GM21390 (cell line): ENCODE data around the gene ISCU.
"Not testable (repeated sequence)": the region's sequence is repeated elsewhere in the genome, so short reads cannot be mapped to it uniquely, and the experiment has no call there.

Source experiments
- ATAC-seq: cut with Tn5 transposase; IDR thresholded peaks from one replicate; pipeline ENCODE4 v1.9.1; 2021; ENCODE audit not compliant: unreplicated experiment

Gene ISCU

DNA sequence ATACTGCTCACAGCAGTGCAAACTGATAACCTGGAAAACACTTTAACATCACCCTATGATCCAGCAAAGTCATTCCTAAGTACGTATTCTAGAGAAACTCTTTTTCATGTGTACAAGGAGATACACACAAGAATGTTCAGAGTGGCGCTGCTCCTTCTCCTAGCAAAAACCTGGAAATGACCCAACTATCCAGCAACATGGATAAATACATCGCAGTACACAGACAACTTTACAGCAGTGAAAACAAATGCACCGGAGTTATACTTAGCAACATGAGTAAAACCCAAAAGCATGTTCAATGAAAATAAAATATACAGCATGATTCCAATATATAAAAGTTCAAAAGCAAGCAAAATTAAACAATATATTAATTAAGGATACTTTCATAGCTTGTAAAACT lies 20.1 kb upstream of the ISCU start:
- no peak for ATAC-seq

DNA sequence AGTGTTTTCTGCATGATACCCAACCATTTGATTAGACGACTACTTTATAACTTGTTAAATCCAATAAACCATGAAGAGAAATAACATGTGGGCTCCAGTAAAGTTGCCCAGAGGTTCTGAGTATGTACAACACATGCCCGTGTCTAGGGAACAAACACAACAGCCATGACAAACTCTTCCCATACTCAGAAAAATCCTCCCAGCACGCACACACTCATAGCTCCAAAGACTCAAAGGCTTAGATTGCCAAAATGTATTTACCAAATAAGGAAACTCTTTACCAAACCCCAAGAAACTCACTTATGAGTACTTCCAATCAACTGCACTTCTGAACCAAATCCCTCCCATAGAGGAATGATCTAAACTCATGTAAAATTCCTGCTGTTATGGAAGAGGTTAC lies 18.7 kb upstream of the ISCU start:
- ATAC-seq = no peak

DNA sequence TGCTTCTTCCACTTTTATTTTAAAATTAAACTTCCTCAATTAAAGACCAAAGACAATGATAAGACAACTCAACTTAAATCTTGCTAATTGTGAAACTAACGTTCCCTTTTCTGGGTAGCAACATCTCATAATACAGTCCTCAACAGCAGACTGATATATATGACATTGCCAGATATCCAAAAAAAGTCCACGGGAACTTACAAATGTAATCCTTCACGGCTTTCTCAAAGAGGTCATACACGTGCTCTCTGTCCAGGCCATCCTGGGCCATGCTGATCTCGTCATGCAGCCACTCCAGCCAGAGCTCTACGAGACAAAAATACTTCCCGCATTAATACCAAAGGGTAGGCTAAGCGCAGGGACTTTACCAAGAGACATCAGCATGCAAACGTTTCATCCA lies 14.7 kb upstream of the ISCU start:
- ATAC-seq = no peak

DNA sequence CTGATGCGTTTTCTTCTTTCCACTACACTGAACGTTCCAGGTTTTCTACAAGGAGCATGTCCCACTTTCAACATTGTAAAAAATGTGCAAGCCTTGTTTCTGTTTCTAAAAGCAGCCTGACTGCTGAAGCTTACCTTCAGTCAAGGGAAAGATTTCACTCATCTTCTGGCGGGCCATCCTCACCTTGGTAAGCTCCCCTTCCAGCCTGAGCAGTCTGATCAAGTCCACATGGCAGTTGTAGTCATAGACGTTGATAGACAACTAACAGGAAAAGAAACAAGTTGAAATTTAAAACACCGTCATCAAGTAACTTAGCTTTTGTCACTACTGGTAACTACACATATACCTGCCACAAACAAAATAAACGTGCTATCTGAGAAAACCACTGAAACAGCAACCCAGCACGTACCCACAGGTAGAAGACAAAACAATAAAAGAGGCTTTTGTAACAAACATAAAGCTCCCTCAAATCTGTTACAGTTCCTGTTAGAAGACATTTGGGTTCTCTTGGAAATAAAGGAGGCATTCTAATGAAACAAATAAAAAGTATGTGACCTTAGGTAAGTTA lies 13.4 kb upstream of the ISCU start:
- no peak for ATAC-seq

DNA sequence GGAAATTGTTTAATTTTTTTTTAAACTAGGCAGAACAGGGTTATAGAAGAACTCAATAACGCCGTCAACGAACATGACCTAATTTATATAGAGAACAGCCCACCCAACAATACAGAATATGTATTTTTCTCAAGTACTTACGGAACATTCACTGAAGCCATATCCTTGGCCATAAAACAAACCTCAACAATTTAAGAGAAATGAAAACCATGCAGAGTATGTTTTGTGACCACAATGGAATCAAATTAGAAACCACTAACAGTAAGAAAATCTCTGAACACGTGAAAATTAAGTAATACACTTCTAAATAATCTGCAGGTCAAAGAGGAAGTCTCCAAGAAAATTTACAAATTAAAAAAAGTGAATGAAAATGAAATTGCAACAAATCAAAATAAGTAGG lies 10.9 kb upstream of the ISCU start:
- no peak for ATAC-seq

DNA sequence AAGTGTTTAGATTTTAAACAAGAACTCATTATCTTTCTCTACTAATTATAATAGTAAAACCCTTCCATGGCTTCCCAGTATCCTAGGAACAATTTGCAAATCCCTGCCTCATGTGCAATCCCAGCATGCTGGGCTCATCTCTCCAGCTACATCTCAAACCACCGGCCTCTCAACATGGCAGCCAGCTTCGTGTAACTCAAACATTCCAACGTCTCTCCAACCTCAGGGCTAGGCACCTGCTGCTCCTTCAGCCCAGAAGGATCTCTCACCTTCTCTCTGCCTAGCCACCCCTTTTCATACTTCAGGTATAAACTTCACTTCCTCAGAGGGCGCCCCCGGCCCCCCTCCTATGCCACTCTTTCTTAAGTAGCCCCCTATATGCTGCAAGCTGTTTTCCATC lies 8.6 kb upstream of the ISCU start:
- ATAC-seq = no peak

DNA sequence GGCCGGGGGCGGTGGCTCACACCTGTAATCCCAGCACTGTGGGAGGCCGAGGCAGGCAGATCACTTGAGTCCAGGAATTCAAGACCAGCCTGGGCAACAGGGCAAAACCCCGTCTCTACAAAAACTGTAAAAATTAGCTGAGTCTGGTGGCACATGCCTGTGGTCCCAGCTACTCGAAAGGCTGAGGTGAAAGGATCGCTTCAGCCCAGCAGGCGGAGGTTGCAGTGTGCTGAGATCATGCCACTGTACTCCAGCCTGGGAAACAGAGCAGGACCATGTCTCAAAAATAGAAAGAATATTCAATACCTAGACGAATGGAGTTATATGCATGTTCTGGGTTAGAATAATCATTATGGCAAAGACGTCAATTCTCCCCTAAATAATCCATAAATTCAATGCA lies 7.0 kb upstream of the ISCU start:
- ATAC-seq = not testable (repeated sequence)

DNA sequence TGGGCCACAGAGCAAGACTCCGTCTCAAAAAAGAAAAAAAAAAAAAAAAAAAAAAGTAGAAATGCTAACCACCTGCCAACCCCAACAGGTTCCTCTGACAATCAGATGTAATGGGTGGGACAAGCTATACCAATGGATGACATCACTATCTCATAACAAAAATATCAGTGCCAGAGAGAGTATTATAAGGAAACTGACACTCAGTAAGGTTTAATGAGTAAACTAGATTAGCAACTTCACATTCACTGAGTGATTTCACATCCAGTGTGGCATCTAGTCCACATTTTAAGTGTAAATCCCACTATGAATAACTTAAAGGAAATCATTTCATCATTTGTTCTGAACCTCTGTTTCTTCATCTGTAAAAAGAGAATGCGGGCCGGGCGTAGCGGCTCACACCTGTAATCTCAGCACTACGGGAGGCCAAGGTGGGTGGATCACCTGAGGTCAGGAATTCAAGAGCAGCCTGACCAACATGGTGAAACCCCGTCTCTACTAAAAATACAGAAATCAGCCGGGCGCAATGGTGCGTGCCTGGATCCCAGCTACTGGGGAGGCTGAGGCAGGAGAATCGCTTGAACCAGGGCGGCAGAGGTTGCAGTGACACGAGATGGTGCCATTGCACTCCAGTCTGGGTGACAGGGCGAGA lies 3.3 kb upstream of the ISCU start:
- no peak for ATAC-seq

DNA sequence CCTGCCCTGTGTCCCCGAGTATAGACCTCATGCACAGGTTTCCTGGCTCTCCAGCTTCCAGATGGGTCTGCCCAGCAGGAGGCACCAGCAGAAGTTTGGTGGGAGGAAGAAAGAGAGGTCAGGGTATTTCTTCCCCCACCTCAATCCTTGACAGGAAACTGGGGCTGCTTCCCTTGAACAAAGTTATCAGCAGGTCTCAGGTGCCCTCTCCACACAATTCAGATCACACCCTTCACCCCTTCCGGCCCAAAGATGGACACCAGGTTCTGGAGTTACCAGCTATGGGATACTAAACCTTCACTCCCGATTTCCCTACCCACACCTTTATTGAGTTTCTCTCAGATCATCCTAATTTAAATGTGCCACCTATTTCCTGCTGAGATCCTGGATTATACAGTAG lies 2.6 kb upstream of the ISCU start:
- no peak for ATAC-seq

DNA sequence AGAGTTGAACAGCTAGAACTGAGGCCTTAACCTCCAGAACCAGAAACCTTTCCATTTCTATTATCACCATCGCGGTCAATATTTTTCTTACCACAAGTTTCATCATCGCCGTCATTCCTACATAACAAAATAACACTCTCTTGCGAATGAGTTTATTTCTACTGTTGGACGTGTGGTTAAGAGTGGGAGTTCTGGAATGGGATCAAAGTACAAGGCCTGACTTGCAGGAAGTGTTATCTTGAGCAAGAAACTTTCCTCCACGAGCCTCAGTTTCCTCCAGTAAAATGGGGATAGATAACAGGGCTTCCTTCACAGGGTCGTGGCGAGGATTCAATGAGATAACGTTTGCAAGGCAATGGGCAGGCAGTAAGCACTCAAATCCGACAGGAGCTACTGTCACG lies 2.1 kb upstream of the ISCU start:
- no peak for ATAC-seq

DNA sequence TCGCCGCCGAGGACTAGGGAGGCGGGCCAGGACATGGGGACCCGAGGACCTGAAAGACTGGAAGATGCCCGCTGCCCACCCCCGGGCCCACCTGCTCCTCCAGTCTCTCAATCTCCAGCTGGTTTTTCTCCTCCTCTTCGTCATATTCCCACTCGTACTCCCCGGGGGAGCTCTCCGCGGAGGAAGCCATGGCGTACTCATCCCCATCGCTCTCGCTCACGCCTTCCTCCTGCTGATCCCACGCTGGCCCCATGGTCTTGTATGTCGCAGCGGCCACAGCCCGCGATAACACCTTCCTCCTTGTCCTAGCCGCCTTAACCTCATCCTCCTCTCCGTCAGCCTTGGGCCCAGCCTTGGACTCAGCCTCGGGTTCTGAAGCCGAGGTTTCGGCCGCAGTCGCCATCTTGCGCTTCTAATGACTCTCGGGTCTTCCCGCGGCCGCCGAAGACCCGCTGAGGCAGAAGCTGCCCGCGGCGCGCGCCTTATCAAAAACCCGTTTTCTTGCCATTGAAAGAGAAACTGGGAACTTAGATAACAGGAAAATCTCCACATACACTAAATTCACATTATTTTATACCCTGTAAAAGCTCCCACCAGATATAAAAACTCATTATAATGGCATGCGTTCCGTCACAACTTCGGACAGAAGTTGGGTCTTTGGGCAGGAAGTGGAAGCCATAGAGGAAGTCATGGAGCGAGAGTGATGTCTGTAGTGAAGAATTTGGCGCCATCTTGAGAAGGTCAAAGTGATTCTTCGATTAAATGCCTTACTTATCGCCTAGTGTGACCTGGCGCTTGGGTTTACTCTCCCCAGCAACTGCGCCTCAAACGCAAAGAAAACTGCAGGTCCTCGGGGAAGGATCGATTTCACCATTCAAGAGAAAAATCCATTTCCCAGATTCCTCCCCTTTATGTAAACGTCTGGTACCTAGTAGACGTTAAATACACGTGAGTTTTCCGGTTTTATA lies 1.4 kb upstream of the ISCU start, which contains the start of gene SART3:
TSS of gene SART3 (minus strand) at position 422 of the 968 bp plus-strand sequence. CDS start at position 403, 19 bp downstream.
- peak; percentile 34 for ATAC-seq

DNA sequence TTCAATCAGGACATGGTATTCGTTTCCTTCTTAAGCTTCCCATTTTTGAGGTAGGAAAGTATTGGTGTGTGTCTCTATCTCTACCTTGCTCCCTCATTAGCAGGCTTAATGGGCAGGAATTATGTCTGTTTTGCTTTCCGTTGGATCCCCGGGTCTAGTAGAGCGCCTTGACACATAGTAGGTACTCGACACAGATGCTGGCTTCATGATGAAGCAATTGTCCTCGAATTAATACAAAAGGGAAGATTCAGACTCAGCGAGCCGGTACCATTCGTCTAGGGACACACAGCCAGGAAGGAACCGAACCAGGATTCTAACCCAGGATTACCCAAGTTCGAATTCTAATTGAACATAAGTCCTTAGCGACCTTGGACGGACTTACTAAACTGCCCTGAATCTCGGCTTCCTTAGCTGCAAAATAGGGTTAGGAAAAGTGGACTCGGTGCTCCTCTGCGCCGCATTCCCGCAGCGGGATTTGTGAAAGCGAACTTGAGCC lies 496 bp upstream of the ISCU start:
- no peak for ATAC-seq

DNA sequence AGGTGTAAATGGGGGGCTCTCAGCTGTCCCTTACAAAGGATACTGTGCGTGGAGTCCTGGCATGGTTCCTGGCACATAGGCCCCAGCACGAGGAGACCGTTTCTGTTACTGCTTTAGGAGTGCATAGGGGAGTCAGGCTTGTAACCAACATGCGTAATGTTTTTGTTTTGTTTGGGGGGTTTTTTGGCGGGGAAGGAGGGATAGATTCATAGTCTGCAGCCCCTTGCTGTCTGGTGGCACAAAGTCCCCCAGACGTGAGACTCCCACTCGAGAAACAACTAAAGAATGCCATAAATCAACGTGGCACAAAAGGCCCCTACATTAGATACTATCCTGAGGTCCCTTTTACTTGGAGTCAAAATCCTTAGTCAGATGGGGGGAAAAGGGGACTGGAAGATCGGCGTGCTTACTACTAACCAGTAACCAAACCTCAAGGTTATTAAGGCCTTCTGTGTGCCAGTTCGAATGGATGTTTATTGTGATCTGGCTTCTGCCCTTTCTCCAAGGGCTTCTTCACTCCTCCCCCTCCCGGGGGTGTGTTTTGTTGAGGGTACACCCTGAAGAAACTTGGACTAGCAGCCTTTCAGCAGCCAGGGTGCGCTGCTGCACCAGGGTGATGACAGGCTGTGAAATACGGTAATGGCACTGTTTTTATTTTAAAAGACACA lies 874 bp downstream of the ISCU start:
- peak; percentile 33 for ATAC-seq

DNA sequence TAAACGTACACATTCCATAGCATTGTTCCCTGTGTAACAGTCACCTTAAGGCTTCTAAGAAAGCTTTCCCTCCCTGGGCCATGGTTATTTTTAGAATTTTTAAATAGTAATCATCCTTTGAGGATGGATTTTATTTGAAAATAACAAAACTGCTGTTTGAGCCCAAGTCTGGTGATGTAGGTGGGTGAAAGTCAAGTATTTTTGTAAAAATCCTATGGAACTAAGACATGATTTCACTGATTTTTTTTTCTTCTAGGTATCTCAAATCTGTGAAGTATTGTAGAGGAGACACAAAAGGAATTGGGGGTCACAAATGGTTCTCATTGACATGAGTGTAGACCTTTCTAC lies 1.4 kb downstream of the ISCU start:
- ATAC-seq = no peak

DNA sequence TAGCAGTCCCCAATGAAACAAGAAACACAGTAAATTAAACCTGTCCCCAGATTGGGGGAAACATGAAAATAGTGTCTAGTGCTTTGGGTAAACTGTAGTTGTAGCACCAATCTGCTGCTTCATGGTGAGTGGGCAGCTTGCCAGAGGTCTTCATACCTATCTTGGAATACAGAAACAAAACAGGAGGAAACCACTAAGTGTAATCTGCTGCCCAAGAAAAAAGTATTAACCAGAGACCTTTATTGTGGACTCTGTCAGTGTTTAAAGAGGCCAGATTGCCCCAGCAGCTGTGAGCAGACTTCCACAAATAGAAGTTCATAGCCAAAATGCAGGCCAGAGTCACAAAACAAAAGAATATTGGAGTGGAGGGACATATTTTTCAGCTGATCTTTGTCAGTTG lies 2.3 kb downstream of the ISCU start:
- ATAC-seq = no peak

DNA sequence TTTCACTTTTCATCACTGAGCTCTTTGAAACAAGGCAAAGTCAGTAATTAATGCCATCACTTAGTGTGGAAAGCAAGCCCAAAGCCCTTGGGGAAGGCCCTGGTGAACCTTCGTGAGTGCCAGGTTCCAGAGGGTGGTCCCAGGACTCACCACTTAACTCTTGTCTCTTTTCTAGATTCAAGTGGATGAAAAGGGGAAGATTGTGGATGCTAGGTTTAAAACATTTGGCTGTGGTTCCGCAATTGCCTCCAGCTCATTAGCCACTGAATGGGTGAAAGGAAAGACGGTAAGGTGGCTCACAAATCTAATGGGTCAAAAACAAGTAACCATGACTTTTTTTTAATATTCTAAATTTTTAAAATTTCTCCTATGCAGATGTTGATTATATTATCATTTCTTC lies 2.8 kb downstream of the ISCU start:
- no peak for ATAC-seq

DNA sequence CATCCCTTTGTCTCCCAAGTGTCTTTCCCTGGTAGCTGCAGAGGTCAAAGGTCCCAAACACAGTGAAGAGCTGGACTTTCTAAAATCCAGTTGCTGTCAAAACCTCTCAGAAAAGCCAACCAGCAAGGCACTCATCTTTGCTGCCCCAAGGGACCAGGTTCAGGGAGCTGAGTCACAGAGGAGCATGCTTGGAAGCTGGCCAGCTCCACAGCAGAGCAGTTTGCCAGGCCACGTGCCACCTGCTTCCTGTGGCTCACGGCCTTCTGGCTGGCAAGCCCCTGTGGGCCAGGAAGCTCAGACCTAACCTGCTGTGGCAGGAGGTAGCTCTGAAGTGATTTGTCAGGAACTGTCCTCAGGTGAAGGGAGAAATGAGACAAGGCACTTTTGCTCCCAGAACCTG lies 3.6 kb downstream of the ISCU start:
- ATAC-seq = no peak

DNA sequence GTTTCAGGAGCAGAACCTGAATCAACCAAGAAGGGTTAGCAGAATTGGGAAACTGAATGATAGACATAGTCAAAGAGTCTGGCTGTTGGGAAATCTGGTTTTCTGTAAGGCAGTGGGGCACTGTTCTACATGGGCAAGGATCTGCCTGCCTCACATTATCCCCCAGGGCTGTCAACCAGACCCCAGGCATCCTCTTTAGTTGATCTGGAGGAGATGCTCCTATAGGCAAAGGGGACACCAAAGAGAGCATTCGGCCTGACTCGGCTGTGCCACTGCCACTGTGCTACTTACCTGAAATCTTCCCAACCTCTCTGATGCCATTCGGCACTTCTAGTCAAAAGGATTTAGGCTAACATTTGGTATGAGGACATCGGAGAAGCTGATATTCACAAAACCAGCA lies 4.1 kb downstream of the ISCU start:
- ATAC-seq = no peak

DNA sequence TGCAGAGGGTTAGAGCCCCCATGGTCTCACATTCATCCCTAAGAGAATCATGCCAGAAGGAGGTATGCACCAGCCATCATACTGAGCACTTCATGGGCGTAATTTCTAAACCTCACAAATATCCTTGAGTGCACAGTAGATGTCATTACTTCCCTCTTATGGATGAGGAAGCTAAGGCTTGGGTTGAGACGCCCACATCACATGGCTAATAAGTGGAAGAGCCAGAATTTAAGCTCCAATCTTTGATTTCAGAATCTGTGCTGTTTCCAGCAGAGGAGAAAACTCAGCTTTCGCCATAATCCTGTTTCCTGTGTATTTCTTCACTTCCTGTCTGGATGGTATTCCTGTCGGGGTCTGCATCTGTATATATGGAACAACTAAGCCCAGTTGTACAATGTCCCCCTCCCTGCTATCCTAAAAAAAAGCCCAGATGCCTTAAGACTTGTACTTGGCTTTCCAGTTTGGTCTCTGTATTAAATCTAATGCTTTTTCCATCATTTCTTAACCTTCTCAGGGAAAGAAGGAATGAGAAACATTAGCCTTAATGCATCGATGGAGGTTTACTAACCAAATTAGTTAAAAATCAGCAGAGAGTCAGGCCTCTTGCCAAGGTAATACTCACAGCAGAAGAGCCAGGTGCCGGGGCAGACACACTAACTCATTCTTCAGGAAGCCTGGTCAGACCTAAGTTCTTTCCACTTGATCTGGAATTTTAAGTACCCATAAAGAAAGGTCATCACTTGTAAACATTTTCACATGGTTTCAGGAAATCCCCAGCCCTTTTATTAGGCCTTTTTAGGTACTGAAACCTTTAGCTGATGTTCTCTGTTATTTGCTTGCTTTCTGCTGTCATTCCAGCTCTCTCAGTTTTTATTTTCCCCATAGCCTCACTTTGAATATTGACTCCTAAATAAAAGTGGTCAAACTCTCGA lies 5.3 kb downstream of the ISCU start:
- no peak for ATAC-seq
